GM19328 (cell line): ENCODE measurements around the gene FUBP3.
"Not testable (repeated sequence)": the region's sequence is repeated elsewhere in the genome, so short reads cannot be mapped to it uniquely, and the experiment has no call there.

ENCODE experiments used
- ATAC-seq: cut with Tn5 transposase; IDR thresholded peaks from one replicate; pipeline ENCODE4 v1.9.1; 2021; ENCODE audit warnings: mild to moderate bottlenecking, moderate library complexity; ENCODE audit not compliant: unreplicated experiment

FUBP3 gene

GRCh38 chr9:130680836-130681768 is 101.7 kb downstream of the FUBP3 start:
- ATAC-seq: no peak

GRCh38 chr9:130681769-130682420 is 102.5 kb downstream of the FUBP3 start:
- no peak for ATAC-seq

GRCh38 chr9:130682421-130683121 is 103.2 kb downstream of the FUBP3 start:
- no peak for ATAC-seq

GRCh38 chr9:130685104-130685503 is 105.7 kb downstream of the FUBP3 start:
- ATAC-seq: no peak

- not testable (repeated sequence) for ATAC-seq
These were observed 106.6 kb downstream of the FUBP3 start for GRCh38 chr9:130685945-130686344.

GRCh38 chr9:130687615-130688014 is 108.2 kb downstream of the FUBP3 start:
- ATAC-seq: no peak
